Measurements from ENCODE around the gene HDAC4. TPM values are rescaled to one million over a fixed set of nuclear protein-coding genes. Genes with fewer than 3 reads are reported as not detected.

Gene HDAC4
- total RNA-seq, 1 experiment from 2014 or later: 40.1 TPM

- POLR2A ChIA-PET: no interaction called here
- ATAC-seq (no peak), DNase-seq (ENCODE audit: low read depth, low spot score) (no peak)
- intact Hi-C loops (cut with micrococcal nuclease; ENCODE audit: unreplicated experiment) (no loop called here), in situ Hi-C loops (cut with HindIII; ENCODE audit: low pct_unique_long_range_greater_than_20kb, low sequenced_read_pairs) (no loop called here)
- no TSS peak for BruUV-seq (replicated peaks)
- Histone ChIP-seq H3K4me1 (ENCODE audit: control insufficient read depth, insufficient read depth, low read length) (no peaks in the 10 kb centered on the region), H3K36me3 (ENCODE audit: control insufficient read depth, insufficient read depth, low read length) (no peaks in the 10 kb centered on the region), H3K4me3 (ENCODE audit: low read depth in 2 of 2, low read length in 2 of 2) (no peak overlapping the region), H3K27me3 (ENCODE audit: control insufficient read depth, insufficient read depth, low read length) (no peaks in the 10 kb centered on the region), H3K27ac (ENCODE audit: low read length) (no peak overlapping the region), H3K9me3 (ENCODE audit: control insufficient read depth, insufficient read depth, low read depth, low read length) (no peaks in the 10 kb centered on the region)
- CTCF ChIA-PET: no interaction called here
- no peak for TF ChIP-seq SIN3A (IDR thresholded peaks at IDR 0.05; ENCODE audit: borderline replicate concordance, insufficient read depth, low read depth, low read length)
- TF ChIP-seq REST (IDR thresholded peaks at IDR 0.05; ENCODE audit: insufficient read depth in 1 of 2, low read depth in 2 of 2, low read length in 1 of 2): no peak
- no peak for TF ChIP-seq POLR2AphosphoS5 (IDR thresholded peaks at IDR 0.05; ENCODE audit: low read depth, low read length)
- no peak for TF ChIP-seq TCF7L2 (IDR thresholded peaks at IDR 0.05; ENCODE audit: low read depth, low read length)
- TF ChIP-seq CTCF (IDR thresholded peaks at IDR 0.05): no peak
These were observed 63.5 kb downstream of the HDAC4 start for GRCh38 chr2:239337122-239337876.

- Histone ChIP-seq H3K4me1 (ENCODE audit: control insufficient read depth, insufficient read depth, low read length) (peaks cover 12% of the 10 kb centered on the region), H3K36me3 (ENCODE audit: control insufficient read depth, insufficient read depth, low read length) (no peaks in the 10 kb centered on the region), H3K4me3 (ENCODE audit: low read depth in 2 of 2, low read length in 2 of 2) (no peak overlapping the region), H3K9me3 (ENCODE audit: control insufficient read depth, insufficient read depth, low read depth, low read length) (no peaks in the 10 kb centered on the region), H3K27me3 (ENCODE audit: control insufficient read depth, insufficient read depth, low read length) (no peaks in the 10 kb centered on the region), H3K27ac (ENCODE audit: low read length) (no peak overlapping the region)
- CTCF ChIA-PET: no interaction called here
- ATAC-seq (no peak), DNase-seq (ENCODE audit: low read depth, low spot score) (no peak)
- in situ Hi-C loops (cut with HindIII; ENCODE audit: low pct_unique_long_range_greater_than_20kb, low sequenced_read_pairs) (no loop called here), intact Hi-C loops (cut with micrococcal nuclease; ENCODE audit: unreplicated experiment) (no loop called here)
- BruUV-seq (replicated peaks): no TSS peak
- POLR2A ChIA-PET: no interaction called here
- no peak for TF ChIP-seq REST (IDR thresholded peaks at IDR 0.05; ENCODE audit: insufficient read depth in 1 of 2, low read depth in 2 of 2, low read length in 1 of 2)
- TF ChIP-seq TCF7L2 (IDR thresholded peaks at IDR 0.05; ENCODE audit: low read depth, low read length): no peak
- TF ChIP-seq SIN3A (IDR thresholded peaks at IDR 0.05; ENCODE audit: borderline replicate concordance, insufficient read depth, low read depth, low read length): no peak
- no peak for TF ChIP-seq POLR2AphosphoS5 (IDR thresholded peaks at IDR 0.05; ENCODE audit: low read depth, low read length)
- TF ChIP-seq CTCF (IDR thresholded peaks at IDR 0.05): no peak
These were observed 69.3 kb downstream of the HDAC4 start for GRCh38 chr2:239331560-239331959.
